Natural killer cell treated with Interleukin-12 subunit alpha and Interleukin-12 subunit beta and Interleukin-15 and Interleukin-18, amount 100 ng/mL, for 72 hours (primary cell): ENCODE data around the gene CD164L2. TPM values are rescaled to one million over a fixed set of nuclear protein-coding genes. Genes with fewer than 3 reads are reported as not detected.
A peak's percentile ranks its signal among the peaks of the same experiment; 100 is the strongest.

Experiments used
- ATAC-seq, 2 donors: fragments of 150-1000 bp; cut with Tn5 transposase in 1 of 2; sonication (Bioruptor Pico), chemical (Tn5 transposase) in 1 of 2; 2 replicates each; pipeline ENCODE4 v1.10.0; 2021
- DNase-seq: peaks from one replicate; pipeline ENCODE4 v3.0.0; 2022; ENCODE audit warnings: low spot score
- H3K27ac Mint-ChIP-seq, 2 donors: 1 replicate in 1 of 2; 2 replicates in 1 of 2; pipeline ENCODE4 v1.8.0; 2022; ENCODE audit warnings: mixed read lengths in 2 of 2, mild to moderate bottlenecking in 1 of 2, moderate library complexity in 1 of 2
- H3K27me3 Mint-ChIP-seq, 2 donors: 1 replicate in 1 of 2; 2 replicates in 1 of 2; pipeline ENCODE4 v1.8.0; 2022; ENCODE audit warnings: mixed read lengths in 2 of 2
- H3K36me3 Mint-ChIP-seq: one replicate; pipeline ENCODE4 v1.8.0; 2022; ENCODE audit warnings: mixed read lengths
- H3K4me1 Mint-ChIP-seq, 2 donors: 1 replicate in 1 of 2; 2 replicates in 1 of 2; pipeline ENCODE4 v1.8.0; 2022; ENCODE audit warnings: low read depth in 2 of 2, mixed read lengths in 2 of 2, mild to moderate bottlenecking in 1 of 2
- H3K4me3 Mint-ChIP-seq: one replicate; pipeline ENCODE4 v1.8.0; 2022; ENCODE audit warnings: mixed read lengths
- H3K9me3 Mint-ChIP-seq: 2 replicates; pipeline ENCODE4 v1.8.0; 2022; ENCODE audit warnings: mixed read lengths
- total RNA-seq, 2 donors: library from RNA; stranded (reverse); gene quantifications; one replicate each; pipeline ENCODE4 v1.2.3, GENCODE V29; 2022

CD164L2 gene
- total RNA-seq, 2 donors from 2014 or later = not detected

DNA sequence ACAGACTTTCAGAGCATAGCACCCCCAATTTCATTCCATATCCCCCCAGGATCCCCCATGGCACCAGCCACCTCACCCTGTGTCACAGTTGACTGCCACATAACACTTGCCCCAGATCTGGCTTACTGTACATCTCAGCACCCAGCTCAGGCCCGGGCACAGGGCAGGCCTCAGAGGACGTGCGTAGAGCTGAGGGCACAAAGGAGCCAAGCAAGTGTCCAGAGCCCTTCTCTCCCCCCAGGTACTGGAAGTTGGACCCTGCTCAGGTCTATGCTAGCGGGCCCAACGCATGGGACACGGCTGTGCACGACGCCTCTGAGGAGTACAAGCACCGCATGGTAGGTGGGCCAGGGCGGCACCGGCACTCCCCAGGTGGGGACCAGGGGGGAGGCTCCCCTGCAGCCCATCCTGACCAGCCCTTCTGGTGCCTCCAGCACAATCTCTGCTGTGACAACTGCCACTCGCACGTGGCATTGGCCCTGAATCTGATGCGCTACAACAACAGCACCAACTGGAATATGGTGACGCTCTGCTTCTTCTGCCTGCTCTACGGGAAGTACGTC lies 49.3 kb downstream of the CD164L2 start:
- DNase-seq (peak; percentile 12), ATAC-seq (no peak)
- Mint-ChIP-seq H3K9me3 (no peaks in the 10 kb centered on the region), H3K4me1 (peaks cover 17 to 31% of the 10 kb centered on the region in 2 donors), H3K4me3 (no peak overlapping the region), H3K27ac (no peak overlapping the region), H3K36me3 (no peaks in the 10 kb centered on the region), H3K27me3 (no peaks in the 10 kb centered on the region)

- ATAC-seq = peak; percentile 74 to 85
- Mint-ChIP-seq H3K27me3 (no peaks in the 10 kb centered on the region), H3K27ac (peak overlapping the region; percentile 16 to 54), H3K36me3 (no peaks in the 10 kb centered on the region), H3K4me1 (peaks cover 27 to 36% of the 10 kb centered on the region in 2 donors), H3K4me3 (no peak overlapping the region), H3K9me3 (no peaks in the 10 kb centered on the region)
- peak; percentile 66 for DNase-seq
Observed at GRCh38 chr1:27332536-27333281, 50.4 kb downstream of the CD164L2 start.

DNA sequence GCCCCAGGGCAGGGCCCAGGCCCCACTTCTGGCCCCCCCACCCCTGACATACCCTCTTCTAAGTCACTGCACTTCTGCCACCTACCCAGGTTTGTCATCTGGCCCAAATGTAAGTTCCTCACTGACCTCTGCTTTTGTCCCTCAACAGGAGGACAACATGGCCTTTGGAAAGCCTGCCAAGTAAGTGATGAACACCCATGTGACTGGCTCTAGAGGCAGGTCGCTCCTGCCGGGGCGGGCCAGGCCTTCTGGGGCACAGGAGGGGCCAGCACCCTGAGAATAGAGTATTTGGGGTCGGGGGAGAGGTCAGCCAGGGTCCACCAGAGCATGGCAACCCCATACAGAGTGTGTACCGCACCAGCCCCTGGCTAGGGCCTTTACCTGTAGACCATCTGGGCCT lies 51.2 kb downstream of the CD164L2 start:
- no peaks in the 10 kb centered on the region for H3K9me3 Mint-ChIP-seq
- no peaks in the 10 kb centered on the region for H3K27me3 Mint-ChIP-seq
- peaks cover 28 to 37% of the 10 kb centered on the region in 2 donors for H3K4me1 Mint-ChIP-seq

GRCh38 chr1:27331426-27331825 lies 51.7 kb downstream of the CD164L2 start:
- DNase-seq (peak; percentile 52), ATAC-seq (no peak)
- Mint-ChIP-seq H3K36me3 (no peaks in the 10 kb centered on the region), H3K9me3 (no peaks in the 10 kb centered on the region), H3K27me3 (no peaks in the 10 kb centered on the region), H3K4me3 (no peak overlapping the region), H3K27ac (peak overlapping the region in 1 of 2 donors; percentile 56), H3K4me1 (peaks cover 28 to 37% of the 10 kb centered on the region in 2 donors)

More for the DNA sequence above, 51.2 kb downstream of the CD164L2 start:
- Mint-ChIP-seq H3K4me3 (no peak overlapping the region), H3K36me3 (no peaks in the 10 kb centered on the region), H3K27ac (peak overlapping the region; percentile 16 to 54)
- no peak for ATAC-seq
- DNase-seq = peak; percentile 42

GRCh38 chr1:27330786-27331185 lies 52.3 kb downstream of the CD164L2 start:
- Mint-ChIP-seq H3K36me3 (no peaks in the 10 kb centered on the region), H3K4me1 (peaks cover 32 to 42% of the 10 kb centered on the region in 2 donors), H3K9me3 (no peaks in the 10 kb centered on the region), H3K27ac (peak overlapping the region in 1 of 2 donors; percentile 56), H3K27me3 (no peaks in the 10 kb centered on the region), H3K4me3 (no peak overlapping the region)
- DNase-seq (peak; percentile 23), ATAC-seq (no peak)

Other genes starting within 250 kb of the CD164L2 start
- 10 to 100 TPM; 25.3 to 31.4 TPM for gene SLC9A1, start 228.2 kb downstream of the CD164L2 start, total RNA-seq
- 10 to 100 TPM; 30.2 to 33.9 TPM for gene WDTC1, start 148.7 kb downstream of the CD164L2 start, total RNA-seq
- 10 to 100 TPM; 40.6 to 49.5 TPM for gene TMEM222, start 61.2 kb downstream of the CD164L2 start, total RNA-seq
- gene SYTL1, start 41.3 kb downstream of the CD164L2 start, total RNA-seq = 10 to 100 TPM; 24.2 to 39.5 TPM
- 1 to 10 TPM; 8.5 TPM for gene MAP3K6, start 16.4 kb downstream of the CD164L2 start, total RNA-seq
- gene FCN3, start 8.5 kb downstream of the CD164L2 start, total RNA-seq = not detected
- gene GPR3, start 9.3 kb upstream of the CD164L2 start, total RNA-seq = 1 to 10 TPM in 1 of 2 donors, under 1 TPM in 1; 0.64 to 1.1 TPM
- gene WASF2, start 106.8 kb upstream of the CD164L2 start, total RNA-seq = 100 to 1,000 TPM in 1 of 2 donors, 10 to 100 TPM in 1; 97.7 to 110 TPM
- 10 to 100 TPM; 38.8 to 42.9 TPM for gene AHDC1, start 220.8 kb upstream of the CD164L2 start, total RNA-seq